ENCODE results near the gene SP9.
"Not testable (repeated sequence)": the region's sequence is repeated elsewhere in the genome, so short reads cannot be mapped to it uniquely, and the experiment has no call there.

- TF ChIP-seq CTCF, POLR2A, POLR2AphosphoS5 (IDR thresholded peaks at IDR 0.05): not testable (repeated sequence)
These were observed 24.9 kb downstream of the SP9 start for GRCh38 chr2:174359663-174360062.

Data from gastroesophageal sphincter (tissue), 3 donors.